SK-N-SH treated with all-trans-retinoic acid at 6 μM for 48 hours (cell line): ENCODE measurements around the gene AGPAT3.

Experiments
- ATAC-seq: fragments of 200-7000 bp; cut with Tn5 transposase; 3 replicates; pipeline ENCODE4 v1.9.1; 2020; ENCODE audit warnings: mild to moderate bottlenecking, moderate library complexity
- BACH2 ChIP-seq: fragments of 250-450 bp; sonication (Bioruptor Pico); IDR thresholded peaks from 2 replicates; pipeline ENCODE4 v1.9.0; 2021; ENCODE audit warnings: mild to moderate bottlenecking, borderline replicate concordance
- CREB5 ChIP-seq: fragments of 250-450 bp; sonication (Bioruptor Pico); IDR thresholded peaks from 2 replicates; pipeline ENCODE4 v1.5.1; 2020; ENCODE audit warnings: low read depth, mild to moderate bottlenecking, moderate library complexity
- CSDC2 ChIP-seq: fragments of 250-450 bp; sonication (Bioruptor Pico); IDR thresholded peaks from 2 replicates; pipeline ENCODE4 v1.5.0; 2020; ENCODE audit warnings: mild to moderate bottlenecking, moderate library complexity
- CSRNP3 ChIP-seq: fragments of 250-450 bp; sonication (Bioruptor Pico); IDR thresholded peaks from 2 replicates; pipeline ENCODE4 v1.5.1; 2021; ENCODE audit warnings: mild to moderate bottlenecking, moderate library complexity
- ESRRG ChIP-seq: fragments of 250-450 bp; sonication (Bioruptor Pico); IDR thresholded peaks from 2 replicates; pipeline ENCODE4 v1.6.1; 2021; ENCODE audit warnings: mild to moderate bottlenecking
- ISL1 ChIP-seq: fragments of 250-450 bp; sonication (Bioruptor Pico); IDR thresholded peaks from 2 replicates; pipeline ENCODE4 v2.1.2; 2022; ENCODE audit warnings: mild to moderate bottlenecking, moderate library complexity
- OSR1 ChIP-seq: fragments of 250-450 bp; sonication (Bioruptor Pico); IDR thresholded peaks from 2 replicates; pipeline ENCODE4 v1.8.0; 2022; ENCODE audit warnings: moderate library complexity, mild to moderate bottlenecking, inconsistent platforms
- PATZ1 ChIP-seq: fragments of 250-450 bp; sonication (Bioruptor Pico); IDR thresholded peaks from 2 replicates; pipeline ENCODE4 v1.8.0; 2020; ENCODE audit warnings: mild to moderate bottlenecking, moderate library complexity, borderline replicate concordance
- POU6F1 ChIP-seq: fragments of 250-450 bp; sonication (Bioruptor Pico); IDR thresholded peaks from 2 replicates; pipeline ENCODE4 v1.8.0; 2021; ENCODE audit warnings: low read depth, mild to moderate bottlenecking, moderate library complexity, borderline replicate concordance
- PPARA ChIP-seq: fragments of 250-450 bp; sonication (Bioruptor Pico); IDR thresholded peaks from 2 replicates; pipeline ENCODE4 v1.5.0; 2020; ENCODE audit warnings: mild to moderate bottlenecking, borderline replicate concordance
- RARB ChIP-seq: fragments of 250-450 bp; sonication (Bioruptor Pico); IDR thresholded peaks from 2 replicates; pipeline ENCODE4 v1.8.0; 2021; ENCODE audit warnings: mild to moderate bottlenecking, moderate library complexity
- SNAI2 ChIP-seq: fragments of 250-450 bp; sonication (Bioruptor Pico); IDR thresholded peaks from 2 replicates; pipeline ENCODE4 v1.5.0; 2020; ENCODE audit warnings: mild to moderate bottlenecking, moderate library complexity
- TCF4 ChIP-seq: fragments of 250-450 bp; sonication (Bioruptor Pico); IDR thresholded peaks from 2 replicates; pipeline ENCODE4 v1.8.0; 2021; ENCODE audit warnings: mild to moderate bottlenecking, moderate library complexity, borderline replicate concordance
- TOX ChIP-seq: fragments of 250-450 bp; sonication (Bioruptor Pico); IDR thresholded peaks from 2 replicates; pipeline ENCODE4 v1.8.0; 2021; ENCODE audit warnings: mild to moderate bottlenecking, moderate library complexity, borderline replicate concordance
- TSHZ2 ChIP-seq: fragments of 250-450 bp; sonication (Bioruptor Pico); IDR thresholded peaks from 2 replicates; pipeline ENCODE4 v1.5.0; 2020; ENCODE audit warnings: mild to moderate bottlenecking, moderate library complexity
- ZC3H10 ChIP-seq: fragments of 250-450 bp; sonication (Bioruptor Pico); IDR thresholded peaks from 2 replicates; pipeline ENCODE4 v1.5.1; 2021; ENCODE audit warnings: mild to moderate bottlenecking, moderate library complexity
- ZFP3 ChIP-seq: fragments of 250-450 bp; sonication (Bioruptor Pico); IDR thresholded peaks from 2 replicates; pipeline ENCODE4 v1.5.0; 2020; ENCODE audit warnings: mild to moderate bottlenecking, moderate library complexity
- ZFP30 ChIP-seq: fragments of 450-650 bp; formaldehyde crosslinking; IDR thresholded peaks from 2 replicates; pipeline ENCODE4 v1.5.0; 2022; ENCODE audit warnings: mild to moderate bottlenecking, moderate library complexity
- ZNF70 ChIP-seq: fragments of 450-650 bp; formaldehyde crosslinking; IDR thresholded peaks from 2 replicates; pipeline ENCODE4 v1.5.0; 2020; ENCODE audit warnings: mild to moderate bottlenecking, moderate library complexity
- ZNF8 ChIP-seq: fragments of 450-650 bp; formaldehyde crosslinking; IDR thresholded peaks from 2 replicates; pipeline ENCODE4 v1.5.0; 2020; ENCODE audit warnings: mild to moderate bottlenecking, moderate library complexity

Gene AGPAT3

GRCh38 chr21:43880111-43880985 lies 15.3 kb downstream of the AGPAT3 start (continued):
- TF ChIP-seq TSHZ2, result no peak

- ATAC-seq, result no peak
- TF ChIP-seq CREB5 (CRISPR knock-in tag) (no peak), OSR1 (CRISPR knock-in tag) (no peak), BACH2 (CRISPR knock-in tag) (no peak), TOX (CRISPR knock-in tag) (no peak), ESRRG (CRISPR knock-in tag) (no peak), RARB (CRISPR knock-in tag) (no peak), PPARA (CRISPR knock-in tag) (no peak), ZFP3 (CRISPR knock-in tag) (no peak), SNAI2 (CRISPR knock-in tag) (no peak), ZFP30 (CRISPR knock-in tag) (no peak)
Observed at GRCh38 chr21:43881283-43881682, 16.3 kb downstream of the AGPAT3 start.

- ATAC-seq, result no peak
- TF ChIP-seq CSDC2 (no peak), ZFP3 (CRISPR knock-in tag) (no peak), PATZ1 (CRISPR knock-in tag) (no peak), BACH2 (CRISPR knock-in tag) (no peak), ISL1 (CRISPR knock-in tag) (no peak), ZNF70 (no peak), ZC3H10 (CRISPR knock-in tag) (no peak), TCF4 (CRISPR knock-in tag) (no peak), CSRNP3 (CRISPR knock-in tag) (no peak), POU6F1 (CRISPR knock-in tag) (no peak), TSHZ2 (no peak), TOX (CRISPR knock-in tag) (no peak), PPARA (CRISPR knock-in tag) (no peak), ESRRG (CRISPR knock-in tag) (no peak), CREB5 (CRISPR knock-in tag) (no peak), ZFP30 (CRISPR knock-in tag) (no peak), ZNF8 (CRISPR knock-in tag) (no peak)
Observed at GRCh38 chr21:43881935-43882334, 16.9 kb downstream of the AGPAT3 start.
